Progenitor cell of endocrine pancreas (in vitro differentiated cells): Measurements from ENCODE around the gene RNF144B. TPM values are rescaled to one million over a fixed set of nuclear protein-coding genes. Genes with fewer than 3 reads are reported as not detected.
A peak's percentile ranks its signal among the peaks of the same experiment; 100 is the strongest.

ENCODE experiments used
- DNase-seq: peaks from one replicate; pipeline ENCODE4 v3.0.0; 2021; ENCODE audit warnings: low spot score; ENCODE audit not compliant: unreplicated experiment
- H3K27ac Mint-ChIP-seq: 2 replicates; pipeline ENCODE4 v1.8.0; 2021; ENCODE audit warnings: mild to moderate bottlenecking, moderate library complexity, mixed read lengths
- H3K27me3 Mint-ChIP-seq: 2 replicates; pipeline ENCODE4 v1.8.0; 2021; ENCODE audit warnings: mixed read lengths
- H3K36me3 Mint-ChIP-seq: 2 replicates; pipeline ENCODE4 v1.8.0; 2022; ENCODE audit warnings: mixed read lengths; ENCODE audit not compliant: insufficient read depth
- H3K4me1 Mint-ChIP-seq: 2 replicates; pipeline ENCODE4 v1.8.0; 2021; ENCODE audit warnings: low read depth, mixed read lengths
- H3K4me3 Mint-ChIP-seq: 2 replicates; pipeline ENCODE4 v1.8.0; 2021; ENCODE audit warnings: low read depth, mild to moderate bottlenecking, moderate library complexity, mixed read lengths
- H3K9me3 Mint-ChIP-seq: 2 replicates; pipeline ENCODE4 v1.8.0; 2021; ENCODE audit warnings: low read depth, mixed read lengths
- total RNA-seq: library from RNA; stranded (reverse); gene quantifications from 2 replicates; pipeline ENCODE4 v1.2.1, GENCODE V29; 2021
- TF ChIP-seq, protein P1 (sequence below): fragments of 200-600 bp; sonication (generic); IDR thresholded peaks from one replicate; pipeline ENCODE4 v1.5.0; 2021; ENCODE audit warnings: antibody characterized with exemption, mild to moderate bottlenecking; ENCODE audit not compliant: unreplicated experiment

The RNF144B gene
- total RNA-seq, 1 donor from 2014 or later, result 3.1 TPM

DNA sequence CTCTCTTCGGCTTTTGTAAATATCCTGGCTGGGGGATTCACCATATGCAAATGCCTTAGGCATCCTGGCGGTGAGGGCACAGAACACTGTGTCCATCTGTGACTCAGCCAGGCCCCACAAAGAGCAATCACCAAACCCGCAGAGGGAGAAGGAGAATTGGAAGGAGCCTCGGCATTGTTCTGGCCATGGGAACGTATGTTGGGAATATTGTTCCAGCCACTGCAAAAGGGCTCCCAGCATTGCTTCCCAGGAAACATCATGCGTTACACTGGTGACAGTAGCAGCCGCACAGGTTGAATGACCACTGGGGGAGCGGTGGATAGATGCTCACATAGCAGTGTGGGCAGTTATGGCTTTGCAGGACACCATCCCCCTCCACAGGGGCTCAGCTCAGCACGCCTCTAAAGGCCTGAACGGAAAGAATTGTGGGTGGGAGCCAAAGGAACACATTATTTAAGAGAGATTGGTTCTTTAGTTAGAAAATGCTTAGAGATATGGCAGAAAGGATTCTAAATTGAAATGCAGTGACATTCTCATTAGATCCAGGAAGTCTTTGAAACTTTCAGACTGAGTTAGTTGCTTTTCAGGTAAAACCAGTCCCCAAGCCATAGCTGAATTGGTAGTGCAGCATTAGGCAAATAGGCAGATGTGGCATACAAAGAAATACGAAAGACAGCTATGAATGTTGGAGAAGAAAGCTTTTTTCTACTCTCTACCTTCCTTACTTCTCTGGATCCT is 104.3 kb downstream of the RNF144B start:
- Mint-ChIP-seq H3K4me1 (peaks cover 28% of the 10 kb centered on the region), H3K36me3 (no peaks in the 10 kb centered on the region), H3K27ac (no peak overlapping the region), H3K4me3 (no peak overlapping the region), H3K27me3 (no peaks in the 10 kb centered on the region), H3K9me3 (no peaks in the 10 kb centered on the region)
- no peak for DNase-seq
- TF ChIP-seq, protein P1, sequence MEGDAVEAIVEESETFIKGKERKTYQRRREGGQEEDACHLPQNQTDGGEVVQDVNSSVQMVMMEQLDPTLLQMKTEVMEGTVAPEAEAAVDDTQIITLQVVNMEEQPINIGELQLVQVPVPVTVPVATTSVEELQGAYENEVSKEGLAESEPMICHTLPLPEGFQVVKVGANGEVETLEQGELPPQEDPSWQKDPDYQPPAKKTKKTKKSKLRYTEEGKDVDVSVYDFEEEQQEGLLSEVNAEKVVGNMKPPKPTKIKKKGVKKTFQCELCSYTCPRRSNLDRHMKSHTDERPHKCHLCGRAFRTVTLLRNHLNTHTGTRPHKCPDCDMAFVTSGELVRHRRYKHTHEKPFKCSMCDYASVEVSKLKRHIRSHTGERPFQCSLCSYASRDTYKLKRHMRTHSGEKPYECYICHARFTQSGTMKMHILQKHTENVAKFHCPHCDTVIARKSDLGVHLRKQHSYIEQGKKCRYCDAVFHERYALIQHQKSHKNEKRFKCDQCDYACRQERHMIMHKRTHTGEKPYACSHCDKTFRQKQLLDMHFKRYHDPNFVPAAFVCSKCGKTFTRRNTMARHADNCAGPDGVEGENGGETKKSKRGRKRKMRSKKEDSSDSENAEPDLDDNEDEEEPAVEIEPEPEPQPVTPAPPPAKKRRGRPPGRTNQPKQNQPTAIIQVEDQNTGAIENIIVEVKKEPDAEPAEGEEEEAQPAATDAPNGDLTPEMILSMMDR, result no peak

DNA sequence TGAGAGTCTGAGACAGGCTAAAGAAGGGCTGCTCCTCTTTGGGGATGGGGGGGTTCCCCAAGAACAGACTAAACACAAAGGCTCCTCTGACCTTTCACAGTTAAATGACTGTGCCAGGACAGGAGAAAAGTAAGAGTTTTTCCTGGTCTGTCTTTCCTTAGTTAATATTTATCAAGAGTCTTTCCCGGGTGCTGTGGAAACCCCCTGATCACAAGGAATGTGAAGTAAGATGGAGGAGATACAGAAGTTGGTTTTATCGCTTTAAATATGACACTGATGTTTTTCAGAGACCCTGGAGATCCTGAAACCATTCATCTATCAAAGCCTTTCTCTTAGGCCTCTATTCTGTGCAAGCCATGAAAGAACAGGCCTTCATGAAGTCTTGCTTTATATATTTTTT is 105.8 kb downstream of the RNF144B start:
- TF ChIP-seq, protein P1, result no peak
- Mint-ChIP-seq H3K4me3 (no peak overlapping the region), H3K4me1 (peaks cover 32% of the 10 kb centered on the region), H3K9me3 (no peaks in the 10 kb centered on the region), H3K36me3 (no peaks in the 10 kb centered on the region), H3K27ac (peak overlapping the region; percentile 84), H3K27me3 (no peaks in the 10 kb centered on the region)
- DNase-seq, result no peak

DNA sequence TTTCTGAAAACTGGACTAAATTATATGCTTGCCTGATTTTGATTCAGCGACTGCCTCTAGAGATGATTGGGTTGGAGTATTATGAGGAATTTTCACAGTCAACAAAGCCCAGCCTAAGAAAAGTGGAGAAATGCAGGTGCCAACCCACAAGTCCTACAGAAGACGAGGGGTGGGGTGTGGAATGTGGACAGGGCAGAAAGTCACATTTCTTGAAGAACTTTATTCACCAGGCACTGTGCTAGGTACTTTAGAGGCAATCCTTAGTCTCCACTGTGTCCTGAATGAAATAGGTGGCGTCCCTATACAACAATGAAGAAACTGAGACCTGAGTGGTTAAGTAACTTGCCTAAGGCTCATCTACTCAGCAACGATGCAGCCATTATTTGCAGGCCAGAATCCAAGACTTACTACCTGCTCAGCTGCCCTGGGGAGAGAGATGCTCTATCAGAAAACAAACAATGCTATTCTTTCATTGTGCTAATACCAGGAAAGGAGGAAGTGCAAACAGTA is 106.3 kb downstream of the RNF144B start:
- TF ChIP-seq, protein P1, result no peak

DNA sequence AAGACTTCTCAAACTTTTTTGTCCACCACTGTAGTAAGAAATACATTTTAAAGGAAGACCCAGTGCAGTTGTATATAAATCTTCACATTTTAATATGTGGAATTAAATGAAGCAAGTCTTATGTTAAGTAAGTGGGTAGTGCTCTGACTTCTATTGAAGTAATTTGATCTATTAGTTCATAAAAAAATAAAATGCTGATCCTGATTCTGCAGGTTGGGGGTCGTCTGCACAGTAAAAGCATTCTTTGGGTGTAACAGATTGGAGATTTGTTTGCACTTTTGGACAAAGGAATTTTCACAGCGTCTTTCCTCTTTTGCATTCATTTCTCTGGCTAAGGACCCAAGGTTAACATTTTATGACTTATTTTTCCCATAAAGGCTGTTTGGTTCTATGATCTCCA is 106.8 kb downstream of the RNF144B start:
- Mint-ChIP-seq H3K9me3 (no peaks in the 10 kb centered on the region), H3K4me1 (peaks cover 32% of the 10 kb centered on the region), H3K27ac (peak overlapping the region; percentile 84), H3K27me3 (no peaks in the 10 kb centered on the region), H3K4me3 (no peak overlapping the region), H3K36me3 (no peaks in the 10 kb centered on the region)
- TF ChIP-seq, protein P1, result no peak
- DNase-seq, result no peak

More for the DNA sequence above, 106.3 kb downstream of the RNF144B start:
- Mint-ChIP-seq H3K9me3 (no peaks in the 10 kb centered on the region), H3K4me1 (peaks cover 32% of the 10 kb centered on the region), H3K27ac (peak overlapping the region; percentile 84), H3K4me3 (no peak overlapping the region), H3K36me3 (no peaks in the 10 kb centered on the region), H3K27me3 (no peaks in the 10 kb centered on the region)
- no peak for DNase-seq

DNA sequence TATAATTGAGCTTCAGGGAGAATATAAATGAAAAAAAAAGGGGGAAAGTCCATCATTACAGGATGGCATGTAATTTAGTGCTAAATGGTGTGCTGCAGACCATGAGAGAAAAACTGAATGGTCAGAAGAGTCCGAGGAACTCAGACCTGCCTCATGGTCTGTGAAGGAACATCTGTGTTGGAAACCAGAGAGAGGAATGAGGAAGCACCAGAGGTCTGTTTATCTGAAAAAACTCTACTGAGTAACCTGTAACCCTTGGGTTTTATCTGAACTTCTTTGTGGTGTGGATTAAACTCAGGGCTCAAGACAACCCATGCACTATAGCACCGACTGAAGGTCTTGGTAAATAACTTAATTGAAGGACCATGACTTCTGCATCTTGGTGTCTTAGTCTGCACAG is 108.1 kb downstream of the RNF144B start:
- no peaks in the 10 kb centered on the region for H3K9me3 Mint-ChIP-seq
- no peak overlapping the region for H3K27ac Mint-ChIP-seq
- no peak for DNase-seq
- no peaks in the 10 kb centered on the region for H3K36me3 Mint-ChIP-seq
- TF ChIP-seq, protein P1, result no peak
- H3K4me3 Mint-ChIP-seq, result no peak overlapping the region
- H3K4me1 Mint-ChIP-seq, result peaks cover 32% of the 10 kb centered on the region
- H3K27me3 Mint-ChIP-seq, result no peaks in the 10 kb centered on the region
